ENCODE data around the gene FRYL. TPM values are rescaled to one million over a fixed set of nuclear protein-coding genes. Genes with fewer than 3 reads are reported as not detected.
"Not testable (repeated sequence)": the region's sequence is repeated elsewhere in the genome, so short reads cannot be mapped to it uniquely, and the experiment has no call there.

The FRYL gene
- total and polyA plus RNA-seq, 7 experiments from 2014 or later = 25.4 to 126 (median 102) TPM

DNA sequence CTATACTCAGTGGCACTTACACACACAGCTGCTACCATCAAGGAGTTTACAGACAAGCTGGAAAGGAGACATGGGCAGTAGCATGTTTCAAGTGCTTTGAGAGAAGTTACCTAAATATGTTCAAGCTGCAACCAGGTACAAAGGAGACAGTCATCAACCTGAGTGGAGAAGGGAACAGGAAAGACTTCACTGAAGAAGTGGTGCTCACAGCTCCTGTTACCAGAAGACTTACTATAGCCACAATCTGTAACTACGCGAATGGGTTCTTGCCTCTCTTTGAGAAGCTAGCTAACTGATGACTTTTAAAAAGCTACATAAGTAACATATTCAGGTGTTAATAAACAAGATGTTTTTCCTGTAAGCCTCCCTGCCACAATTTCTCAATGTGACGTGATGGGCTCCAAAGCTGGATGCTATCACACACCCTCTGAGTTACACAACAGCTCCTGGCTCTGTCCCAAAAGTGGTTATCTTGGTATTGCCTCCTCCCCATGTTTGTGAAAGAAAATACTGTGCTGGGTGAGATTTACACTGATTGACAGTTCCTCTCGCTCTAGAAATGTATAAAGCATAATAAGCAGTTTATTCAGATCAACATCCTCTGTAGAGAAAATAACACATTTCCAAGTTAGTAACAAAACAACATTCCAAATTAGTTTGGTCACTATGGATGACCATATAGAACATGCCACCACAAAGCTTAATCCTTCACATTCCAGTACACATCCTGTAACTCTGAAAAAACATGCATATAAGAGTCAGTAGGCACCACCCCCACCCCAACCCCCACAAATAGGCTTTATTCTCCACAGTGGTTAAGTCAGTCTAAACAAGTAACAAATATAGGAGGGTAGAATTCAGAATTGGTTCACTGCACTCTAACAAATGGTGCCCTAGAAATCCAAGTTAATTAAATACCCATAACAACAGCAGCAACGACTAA, 81.8 kb downstream of the FRYL start:
- Mint-ChIP-seq H3K9me3 (peaks cover 0 to 1% (median 0%) of the 10 kb centered on the region in 11 donors), H3K27me3 (no peaks in the 10 kb centered on the region), H3K4me3 (peak overlapping the region in 3 of 10 donors; percentile 3 to 15 (median 9)), H3K27ac (peak overlapping the region in 8 of 9 donors; percentile 10 to 61 (median 25)), H3K4me1 (peaks cover 27 to 88% (median 77%) of the 10 kb centered on the region in 7 donors), H3K36me3 (peaks cover 0 to 14% (median 10%) of the 10 kb centered on the region in 5 donors)
- POLR2A ChIA-PET = no interaction called here
- Histone ChIP-seq H3K27me3 (ENCODE audit: control insufficient read depth in 2 of 2, insufficient read depth in 2 of 2, low read length in 2 of 2) (no peaks in the 10 kb centered on the region), H3K4me1 (ENCODE audit: control insufficient read depth in 2 of 2, insufficient read depth in 2 of 2, low read length in 2 of 2) (peaks cover 16 to 19% of the 10 kb centered on the region in 2 donors), H3K4me3 (ENCODE audit: low read length) (no peak overlapping the region), H3K9me3 (ENCODE audit: control insufficient read depth in 2 of 3, low read length in 3 of 3) (no peaks in the 10 kb centered on the region), H3K36me3 (ENCODE audit: control insufficient read depth in 2 of 3, insufficient read depth in 3 of 3, low read length in 3 of 3) (no peaks in the 10 kb centered on the region), H3K27ac (ENCODE audit: low read depth, low read length) (no peak overlapping the region)
- CTCF ChIA-PET = no interaction called here
- intact Hi-C loops (cut with micrococcal nuclease) = no loop called here
- DNase-seq (peak in 1 of 9 donors; percentile 11), ATAC-seq (peak; percentile 41)

DNA sequence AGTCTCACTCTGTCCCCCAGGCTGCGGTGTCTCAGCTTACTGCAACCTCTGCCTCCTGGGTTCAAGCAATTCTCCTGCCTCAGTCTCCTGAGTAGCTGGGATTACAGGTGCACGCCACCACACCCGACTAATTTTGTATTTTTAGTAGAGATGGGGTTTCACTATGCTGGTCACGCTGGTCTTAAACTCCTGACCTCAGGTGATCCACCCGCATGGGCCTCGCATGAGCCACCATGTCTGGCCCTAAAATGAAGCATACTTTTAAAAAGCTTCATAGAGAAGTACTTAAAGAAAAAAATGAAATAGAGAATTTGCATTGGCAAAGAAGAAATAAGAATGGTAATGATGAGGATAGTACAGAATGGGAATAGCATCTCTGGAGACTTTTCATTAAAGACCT, 82.6 kb downstream of the FRYL start:
- peak overlapping the region in 3 of 9 donors; percentile 12 to 25 (median 18) for H3K27ac Mint-ChIP-seq
- POLR2A ChIA-PET; H3K27me3 Mint-ChIP-seq; H3K27ac ChIP-seq (ENCODE audit: low read depth, low read length); H3K4me3 ChIP-seq (ENCODE audit: low read length); H3K27me3 ChIP-seq (ENCODE audit: control insufficient read depth in 2 of 2, insufficient read depth in 2 of 2, low read length in 2 of 2); H3K36me3 ChIP-seq (ENCODE audit: control insufficient read depth in 2 of 3, insufficient read depth in 3 of 3, low read length in 3 of 3); DNase-seq; H3K9me3 Mint-ChIP-seq; CTCF ChIA-PET; H3K9me3 ChIP-seq (ENCODE audit: control insufficient read depth in 2 of 3, low read length in 3 of 3); ATAC-seq; intact Hi-C loops (cut with micrococcal nuclease): not testable (repeated sequence)
- H3K36me3 Mint-ChIP-seq = peaks cover 0 to 14% (median 6%) of the 10 kb centered on the region in 5 donors
- H3K4me3 Mint-ChIP-seq = peak overlapping the region in 1 of 10 donors; percentile 15
- H3K4me1 Mint-ChIP-seq = peaks cover 25 to 88% (median 78%) of the 10 kb centered on the region in 7 donors
- peaks cover 16 to 19% of the 10 kb centered on the region in 2 donors for H3K4me1 ChIP-seq (ENCODE audit: control insufficient read depth in 2 of 2, insufficient read depth in 2 of 2, low read length in 2 of 2)

DNA sequence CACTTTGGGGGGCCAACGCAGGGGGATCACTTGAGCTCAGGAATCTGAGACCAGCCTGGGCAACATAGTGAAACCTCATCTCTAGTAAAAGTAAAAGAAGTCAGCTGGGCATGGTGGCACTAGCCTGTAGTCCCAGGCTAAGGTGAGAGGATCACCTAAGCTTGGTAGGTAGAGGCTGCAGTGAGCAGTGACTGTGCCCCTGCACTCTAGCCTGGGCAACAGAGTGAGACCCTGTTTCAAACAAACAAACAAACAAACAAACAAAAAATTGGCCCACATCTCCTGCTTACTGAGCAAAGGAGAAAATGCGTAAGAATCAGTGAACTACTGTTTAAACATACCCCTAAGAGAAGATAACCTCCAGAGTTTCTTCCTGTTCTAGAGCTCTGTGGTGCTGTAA, 85.3 kb downstream of the FRYL start:
- DNase-seq (no peak), ATAC-seq (no peak)
- peaks cover 0 to 1% (median 0%) of the 10 kb centered on the region in 11 donors for H3K9me3 Mint-ChIP-seq
- H3K4me1 Mint-ChIP-seq = peaks cover 24 to 90% (median 80%) of the 10 kb centered on the region in 7 donors
- H3K4me1 ChIP-seq (ENCODE audit: control insufficient read depth in 2 of 2, insufficient read depth in 2 of 2, low read length in 2 of 2) = peaks cover 12 to 16% of the 10 kb centered on the region in 2 donors
- H3K27ac ChIP-seq (ENCODE audit: low read depth, low read length) = no peak overlapping the region
- ChIA-PET POLR2A (no interaction called here), CTCF (interaction anchor here (1.3 kb wide), 1 partner anchor 13 kb away, joined by 3 read pairs; no protein-coding TSS in a partner anchor)
- no peaks in the 10 kb centered on the region for H3K27me3 Mint-ChIP-seq
- H3K4me3 ChIP-seq (ENCODE audit: low read length) = no peak overlapping the region
- intact Hi-C loops (cut with micrococcal nuclease) = loop anchor here in 1 of 2 donors (5.0 kb wide), 1 partner anchor 47 kb away; no protein-coding TSS in a partner anchor
- H3K27me3 ChIP-seq (ENCODE audit: control insufficient read depth in 2 of 2, insufficient read depth in 2 of 2, low read length in 2 of 2) = no peaks in the 10 kb centered on the region
- peak overlapping the region in 1 of 10 donors; percentile 16 for H3K4me3 Mint-ChIP-seq
- H3K27ac Mint-ChIP-seq = peak overlapping the region in 1 of 9 donors; percentile 30
- H3K9me3 ChIP-seq (ENCODE audit: control insufficient read depth in 2 of 3, low read length in 3 of 3) = no peaks in the 10 kb centered on the region
- H3K36me3 Mint-ChIP-seq = peaks cover 0 to 12% (median 6%) of the 10 kb centered on the region in 5 donors
- no peaks in the 10 kb centered on the region for H3K36me3 ChIP-seq (ENCODE audit: control insufficient read depth in 2 of 3, insufficient read depth in 3 of 3, low read length in 3 of 3)

DNA sequence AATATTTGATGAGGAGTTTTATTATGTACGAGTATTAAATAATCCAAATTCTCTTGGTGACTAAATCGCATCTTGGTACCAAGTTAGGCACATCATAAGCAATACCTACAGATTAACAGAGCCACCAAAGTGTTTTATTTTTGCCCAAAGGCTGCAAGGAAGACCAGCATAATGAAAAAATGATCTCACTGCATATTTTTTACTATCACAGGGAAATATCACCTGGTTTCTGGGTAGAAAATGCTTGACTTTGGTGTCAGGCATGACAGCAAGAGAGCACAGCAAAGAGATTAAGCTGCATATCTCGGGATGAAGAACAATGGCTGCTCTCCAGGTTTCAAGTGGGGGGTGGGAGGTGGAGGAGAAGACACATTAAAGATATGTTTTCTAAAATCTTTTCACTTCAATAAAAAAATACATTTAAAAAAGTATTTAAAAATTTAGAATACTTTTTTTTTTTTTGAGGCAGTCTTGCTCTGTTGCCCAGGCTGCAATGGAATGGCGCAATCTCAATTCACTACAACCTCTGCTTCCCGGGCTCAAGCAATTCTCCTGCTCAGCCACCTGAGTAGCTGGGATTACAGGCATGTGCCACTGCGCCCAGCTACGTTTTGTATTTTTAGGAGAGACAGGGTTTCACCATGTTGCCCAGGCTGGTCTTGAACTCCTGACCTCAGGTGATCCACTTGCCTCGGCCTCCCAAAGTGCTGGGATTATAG, 86.1 kb downstream of the FRYL start:
- peak overlapping the region in 1 of 9 donors; percentile 9 for H3K27ac Mint-ChIP-seq
- Histone ChIP-seq H3K4me1 (ENCODE audit: control insufficient read depth in 2 of 2, insufficient read depth in 2 of 2, low read length in 2 of 2) (peaks cover 8 to 9% of the 10 kb centered on the region in 2 donors), H3K36me3 (ENCODE audit: control insufficient read depth in 2 of 3, insufficient read depth in 3 of 3, low read length in 3 of 3) (no peaks in the 10 kb centered on the region), H3K9me3 (ENCODE audit: control insufficient read depth in 2 of 3, low read length in 3 of 3) (no peaks in the 10 kb centered on the region), H3K4me3 (ENCODE audit: low read length) (no peak overlapping the region), H3K27me3 (ENCODE audit: control insufficient read depth in 2 of 2, insufficient read depth in 2 of 2, low read length in 2 of 2) (no peaks in the 10 kb centered on the region), H3K27ac (ENCODE audit: low read depth, low read length) (no peak overlapping the region)
- CTCF ChIA-PET = interaction anchor here (1.3 kb wide), 1 partner anchor 13 kb away, joined by 3 read pairs; no protein-coding TSS in a partner anchor
- H3K27me3 Mint-ChIP-seq = no peaks in the 10 kb centered on the region
- POLR2A ChIA-PET = no interaction called here
- peaks cover 17 to 88% (median 73%) of the 10 kb centered on the region in 7 donors for H3K4me1 Mint-ChIP-seq
- no peaks in the 10 kb centered on the region for H3K9me3 Mint-ChIP-seq
- ATAC-seq (no peak), DNase-seq (no peak)
- intact Hi-C loops (cut with micrococcal nuclease) = loop anchor here in 1 of 2 donors (5.0 kb wide), 1 partner anchor 48 kb away; no protein-coding TSS in a partner anchor
- peaks cover 0 to 12% (median 6%) of the 10 kb centered on the region in 5 donors for H3K36me3 Mint-ChIP-seq
- H3K4me3 Mint-ChIP-seq = peak overlapping the region in 1 of 10 donors; percentile 7

DNA sequence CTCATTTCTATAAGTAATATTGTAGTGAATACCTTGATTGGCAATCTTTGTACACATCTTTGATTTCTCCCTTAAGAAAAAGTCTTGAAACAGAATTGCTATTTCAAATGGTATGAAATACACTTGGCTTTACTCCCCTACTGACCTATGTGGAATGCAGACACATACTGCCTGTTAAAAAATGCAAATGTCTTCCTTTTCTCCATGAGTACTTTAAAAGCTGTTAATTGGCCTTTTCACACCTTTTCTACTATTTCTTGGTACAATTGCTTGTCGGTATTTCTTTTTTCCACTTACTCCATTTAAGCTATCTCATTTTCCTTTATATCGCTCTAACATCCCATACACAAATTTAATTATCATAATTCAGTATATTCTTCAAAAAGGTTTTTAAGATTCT, 87.2 kb downstream of the FRYL start:
- CTCF ChIA-PET = no interaction called here
- POLR2A ChIA-PET = no interaction called here
- H3K4me1 Mint-ChIP-seq = peaks cover 10 to 85% (median 71%) of the 10 kb centered on the region in 7 donors
- peak overlapping the region in 1 of 10 donors; percentile 54 for H3K4me3 Mint-ChIP-seq
- peak overlapping the region in 1 of 9 donors; percentile 55 for H3K27ac Mint-ChIP-seq
- Histone ChIP-seq H3K36me3 (ENCODE audit: control insufficient read depth in 2 of 3, insufficient read depth in 3 of 3, low read length in 3 of 3) (no peaks in the 10 kb centered on the region), H3K27me3 (ENCODE audit: control insufficient read depth in 2 of 2, insufficient read depth in 2 of 2, low read length in 2 of 2) (no peaks in the 10 kb centered on the region), H3K4me1 (ENCODE audit: control insufficient read depth in 2 of 2, insufficient read depth in 2 of 2, low read length in 2 of 2) (peaks cover 0 to 8% of the 10 kb centered on the region in 2 donors), H3K4me3 (ENCODE audit: low read length) (no peak overlapping the region), H3K9me3 (ENCODE audit: control insufficient read depth in 2 of 3, low read length in 3 of 3) (no peaks in the 10 kb centered on the region), H3K27ac (ENCODE audit: low read depth, low read length) (no peak overlapping the region)
- no peak for ATAC-seq
- DNase-seq = no peak
- H3K27me3 Mint-ChIP-seq = no peaks in the 10 kb centered on the region
- no peaks in the 10 kb centered on the region for H3K9me3 Mint-ChIP-seq
- peaks cover 0 to 7% (median 4%) of the 10 kb centered on the region in 5 donors for H3K36me3 Mint-ChIP-seq
- intact Hi-C loops (cut with micrococcal nuclease) = loop anchor here in 1 of 2 donors (5.0 kb wide), 1 partner anchor 49 kb away; no protein-coding TSS in a partner anchor

DNA sequence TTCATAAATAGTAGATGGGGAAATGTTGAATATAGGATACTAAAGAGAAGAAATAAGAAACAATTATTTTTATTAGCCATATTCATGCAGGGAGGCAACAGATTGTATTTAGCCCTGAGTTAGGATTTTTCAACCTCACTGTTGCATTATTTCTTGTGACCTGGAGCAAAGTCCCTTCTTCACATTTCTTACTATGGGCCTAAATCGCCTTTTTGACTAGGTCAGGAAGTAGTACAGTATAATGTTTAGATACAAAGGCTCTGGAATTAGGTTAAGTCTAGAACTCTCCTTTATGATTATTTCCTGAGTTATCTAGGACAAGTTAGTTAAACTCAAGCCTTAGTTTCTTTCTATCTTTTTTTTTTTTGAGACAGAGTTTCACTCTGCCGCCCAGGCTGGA, 88.0 kb downstream of the FRYL start:
- ATAC-seq (no peak), DNase-seq (no peak)
- ChIA-PET CTCF (no interaction called here), POLR2A (no interaction called here)
- Histone ChIP-seq H3K27me3 (ENCODE audit: control insufficient read depth in 2 of 2, insufficient read depth in 2 of 2, low read length in 2 of 2) (no peaks in the 10 kb centered on the region), H3K4me1 (ENCODE audit: control insufficient read depth in 2 of 2, insufficient read depth in 2 of 2, low read length in 2 of 2) (peaks cover 0 to 4% of the 10 kb centered on the region in 2 donors), H3K4me3 (ENCODE audit: low read length) (no peak overlapping the region), H3K9me3 (ENCODE audit: control insufficient read depth in 2 of 3, low read length in 3 of 3) (no peaks in the 10 kb centered on the region), H3K27ac (ENCODE audit: low read depth, low read length) (no peak overlapping the region), H3K36me3 (ENCODE audit: control insufficient read depth in 2 of 3, insufficient read depth in 3 of 3, low read length in 3 of 3) (no peaks in the 10 kb centered on the region)
- Mint-ChIP-seq H3K4me3 (peak overlapping the region in 1 of 10 donors; percentile 38), H3K4me1 (peaks cover 10 to 81% (median 71%) of the 10 kb centered on the region in 7 donors), H3K27ac (peak overlapping the region in 4 of 9 donors; percentile 38 to 62 (median 56)), H3K9me3 (no peaks in the 10 kb centered on the region), H3K36me3 (peaks cover 0 to 4% (median 3%) of the 10 kb centered on the region in 5 donors), H3K27me3 (no peaks in the 10 kb centered on the region)
- intact Hi-C loops (cut with micrococcal nuclease) = loop anchor here in 1 of 2 donors (5.0 kb wide), 1 partner anchor 50 kb away; no protein-coding TSS in a partner anchor

Data from naive thymus-derived CD4-positive, alpha-beta T cell (primary cell).